Daoy (cell line): Measurements from ENCODE around the gene HACD3. TPM values are rescaled to one million over a fixed set of nuclear protein-coding genes. Genes with fewer than 3 reads are reported as not detected.

ENCODE experiments used
- DNase-seq: peaks from one replicate; pipeline ENCODE4 v3.0.0-alpha.2; 2015; ENCODE audit warnings: low read depth
- total RNA-seq: library from RNA; depleted of rRNA; stranded (reverse); fragments of >200 nt; shearing (Covaris generic); gene quantifications from 2 replicates; pipeline ENCODE4 v1.2.3, GENCODE V29; 2014; rRNA removed

Gene HACD3, protein sequence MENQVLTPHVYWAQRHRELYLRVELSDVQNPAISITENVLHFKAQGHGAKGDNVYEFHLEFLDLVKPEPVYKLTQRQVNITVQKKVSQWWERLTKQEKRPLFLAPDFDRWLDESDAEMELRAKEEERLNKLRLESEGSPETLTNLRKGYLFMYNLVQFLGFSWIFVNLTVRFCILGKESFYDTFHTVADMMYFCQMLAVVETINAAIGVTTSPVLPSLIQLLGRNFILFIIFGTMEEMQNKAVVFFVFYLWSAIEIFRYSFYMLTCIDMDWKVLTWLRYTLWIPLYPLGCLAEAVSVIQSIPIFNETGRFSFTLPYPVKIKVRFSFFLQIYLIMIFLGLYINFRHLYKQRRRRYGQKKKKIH
- 105 and 109 TPM in 2 replicates for total RNA-seq

DNA sequence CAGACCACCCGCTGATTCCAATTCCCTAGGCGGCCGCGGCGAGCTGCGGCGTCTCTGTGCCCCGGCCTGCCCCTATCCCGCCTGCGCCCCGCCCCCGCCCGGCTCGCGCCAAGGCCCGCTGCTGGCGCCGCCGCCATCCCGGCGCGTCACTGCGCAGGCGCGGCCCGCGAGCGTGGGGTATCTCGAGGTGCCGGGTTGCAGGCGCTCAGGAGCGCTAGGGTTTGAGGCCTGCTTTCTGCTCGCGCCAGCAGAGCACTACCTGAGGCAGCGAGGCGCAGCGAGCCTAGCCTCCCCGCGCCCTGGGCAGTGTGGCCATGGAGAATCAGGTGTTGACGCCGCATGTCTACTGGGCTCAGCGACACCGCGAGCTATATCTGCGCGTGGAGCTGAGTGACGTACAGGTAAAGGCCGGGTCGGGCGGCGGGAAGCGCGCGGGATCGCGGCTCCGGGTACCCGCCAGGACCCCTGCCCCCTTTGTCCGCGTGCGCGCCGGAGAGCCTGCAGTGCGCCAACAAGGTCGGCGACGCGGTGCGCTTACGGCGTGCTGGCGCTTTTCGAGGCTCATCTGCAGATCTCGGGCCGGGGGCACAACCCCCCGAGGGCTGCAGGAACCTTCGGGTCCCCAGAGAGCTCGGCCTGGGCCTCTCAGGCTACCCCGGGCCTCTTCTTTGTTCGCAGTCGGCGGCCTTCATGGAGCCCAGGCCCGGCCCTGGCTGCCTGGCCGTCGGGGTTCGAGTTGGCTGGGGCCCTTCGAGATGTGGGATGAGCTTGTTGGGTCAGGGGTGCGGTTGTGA, at the start of gene HACD3:
TSS of gene HACD3 (plus strand) at position 146 of the 794 bp plus-strand sequence. CDS start at position 315, 169 bp downstream.
- peak; percentile 94 for DNase-seq

DNA sequence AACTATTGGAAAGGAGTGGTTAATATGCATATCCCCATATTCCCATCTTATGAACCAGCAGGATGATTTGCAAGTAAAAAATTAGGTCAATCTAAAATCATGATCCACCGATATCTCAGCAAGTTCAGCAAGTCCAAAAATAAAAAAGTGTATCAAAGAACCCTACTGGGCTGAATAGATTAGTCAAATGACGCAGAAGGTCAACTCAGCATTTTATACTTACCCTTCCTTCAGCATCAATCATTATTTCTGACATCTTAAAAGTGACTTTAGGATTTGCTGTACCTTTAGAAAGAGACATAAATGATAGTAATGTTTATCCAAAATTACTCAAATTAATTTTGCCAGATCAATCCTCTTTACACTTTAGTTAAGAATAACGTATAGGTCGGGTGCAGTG, 45.4 kb upstream of the HACD3 start:
- DNase-seq = no peak

DNA sequence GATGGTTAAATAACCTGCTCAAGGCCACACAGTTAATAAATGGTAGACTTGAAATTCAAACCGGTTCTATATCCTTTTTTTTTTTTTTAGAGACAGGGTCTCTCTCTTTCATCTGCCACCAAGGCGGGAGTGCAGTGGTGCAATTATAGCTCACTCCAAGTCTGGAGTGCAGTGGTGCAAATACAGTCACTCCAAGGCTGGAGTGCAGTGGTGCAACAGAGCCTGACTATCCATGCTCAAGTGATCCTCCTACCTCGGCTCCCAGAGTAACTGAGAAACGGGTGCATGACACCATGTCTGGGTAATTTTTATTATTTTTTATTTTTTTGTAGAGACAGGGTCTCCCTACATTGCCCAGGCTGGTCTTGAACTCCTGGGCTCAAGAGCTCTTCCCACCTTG, 36.2 kb upstream of the HACD3 start:
- DNase-seq = no peak

DNA sequence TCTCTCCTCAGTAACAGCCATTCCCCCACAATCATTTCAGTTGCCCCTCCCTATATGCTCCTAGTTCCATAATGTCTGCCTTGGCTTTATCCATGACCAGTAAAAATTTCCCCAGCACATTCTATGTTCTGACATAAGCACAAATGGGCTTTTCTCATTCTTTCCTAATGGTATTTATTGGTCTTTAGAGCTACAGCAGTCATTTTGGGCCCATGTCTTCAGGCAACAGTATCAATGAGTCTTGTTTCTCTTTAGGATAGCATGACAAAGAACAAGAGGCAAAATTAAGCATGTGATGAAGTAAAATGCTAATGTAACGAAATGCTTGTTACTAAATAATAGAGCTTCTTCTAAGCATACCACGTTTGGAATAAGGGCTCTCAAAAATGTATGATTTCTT, 20.9 kb upstream of the HACD3 start:
- DNase-seq = no peak

DNA sequence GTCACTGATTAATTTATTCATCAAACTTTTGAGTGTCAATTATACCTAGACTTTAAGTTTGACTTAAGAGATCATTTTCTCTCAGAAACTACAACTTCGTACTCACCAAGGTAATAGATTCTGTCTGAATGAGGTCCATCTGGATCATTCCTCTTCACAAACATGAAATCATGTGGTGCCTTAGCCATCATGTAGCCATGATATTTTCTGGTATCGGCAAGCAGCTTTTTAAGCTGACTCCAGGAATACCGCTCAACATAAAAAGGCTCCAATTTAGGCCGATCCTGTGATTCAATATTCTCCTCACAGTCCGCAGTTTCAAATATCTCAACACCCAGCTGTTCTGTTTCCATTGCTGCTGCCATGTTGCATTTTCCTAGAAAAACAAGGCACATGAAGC, 18.1 kb upstream of the HACD3 start:
- no peak for DNase-seq

DNA sequence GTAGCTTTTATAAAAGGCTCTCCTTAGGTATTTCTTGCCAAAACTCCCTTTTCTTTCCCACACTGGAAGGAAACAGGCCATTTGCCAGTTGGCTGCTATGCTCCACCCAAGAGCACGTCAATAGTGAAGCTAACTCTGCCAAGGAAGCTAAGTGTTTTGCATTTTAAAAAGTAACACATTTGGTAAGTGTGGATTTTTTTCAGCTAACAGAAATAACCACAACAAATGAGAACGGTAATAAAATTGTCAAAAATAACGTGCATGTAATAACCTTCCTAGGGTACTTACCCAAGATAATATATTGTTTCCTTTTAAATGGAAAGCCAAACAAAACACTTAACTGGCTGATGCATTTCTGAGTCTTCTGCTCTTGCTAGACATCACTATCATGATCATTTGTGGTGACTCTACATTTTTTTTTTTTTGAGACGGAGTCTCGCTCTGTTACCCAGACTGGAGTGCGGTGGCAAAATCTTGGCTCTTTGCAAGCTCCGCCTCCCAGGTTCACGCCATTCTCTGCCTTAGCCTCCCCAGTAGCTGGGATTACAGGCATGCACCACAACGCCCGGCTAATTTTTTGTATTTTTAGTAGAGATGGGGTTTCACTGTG, 17.4 kb upstream of the HACD3 start:
- DNase-seq = no peak

DNA sequence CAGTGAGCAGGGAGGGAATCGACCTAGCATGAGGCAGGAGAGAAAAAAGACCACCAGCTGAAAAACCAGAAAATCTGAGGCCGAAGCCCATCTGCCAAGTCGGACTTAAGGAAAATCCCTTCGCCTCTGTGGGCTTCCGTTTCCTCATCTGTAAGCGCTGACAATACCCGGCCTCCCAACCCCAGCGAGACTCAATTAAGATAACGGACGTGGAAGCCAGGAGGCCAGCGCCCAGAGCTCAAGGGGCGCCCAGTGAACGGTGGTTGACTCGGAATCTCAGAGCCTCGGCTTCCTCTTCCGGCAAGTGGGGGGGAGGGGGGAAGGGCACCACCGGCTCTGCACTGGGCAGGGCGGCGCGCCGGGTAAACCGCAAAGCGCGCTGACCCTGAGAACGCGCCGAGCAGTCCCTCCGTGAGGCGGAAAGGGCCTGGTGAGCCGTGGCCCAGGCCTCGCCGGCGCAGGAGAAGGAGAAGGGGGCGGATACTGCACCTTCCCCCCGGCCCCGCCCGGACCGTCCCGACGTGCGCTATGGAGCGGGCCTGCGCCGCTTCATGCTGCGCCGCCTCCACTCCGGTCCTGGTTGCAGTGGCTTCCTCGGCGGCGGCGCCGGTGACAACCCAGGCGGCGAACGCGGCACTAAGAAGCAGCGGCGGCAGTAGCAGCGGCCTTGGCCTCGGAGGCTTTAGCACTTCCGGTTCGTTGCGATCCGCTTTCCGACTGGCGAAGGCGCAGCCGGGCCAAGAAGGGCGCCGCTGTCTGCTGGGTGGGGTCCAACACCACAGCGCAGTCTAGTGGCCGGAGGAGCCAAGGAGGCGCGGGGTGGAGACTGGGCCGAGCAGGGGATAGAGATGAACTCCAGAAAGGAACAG, 13.0 kb upstream of the HACD3 start, which contains the start of gene DPP8:
TSS of gene DPP8 (minus strand) at position 693 of the 869 bp plus-strand sequence. CDS start 5,136 bp downstream, outside the sequence.
- peak; percentile 95 for DNase-seq

DNA sequence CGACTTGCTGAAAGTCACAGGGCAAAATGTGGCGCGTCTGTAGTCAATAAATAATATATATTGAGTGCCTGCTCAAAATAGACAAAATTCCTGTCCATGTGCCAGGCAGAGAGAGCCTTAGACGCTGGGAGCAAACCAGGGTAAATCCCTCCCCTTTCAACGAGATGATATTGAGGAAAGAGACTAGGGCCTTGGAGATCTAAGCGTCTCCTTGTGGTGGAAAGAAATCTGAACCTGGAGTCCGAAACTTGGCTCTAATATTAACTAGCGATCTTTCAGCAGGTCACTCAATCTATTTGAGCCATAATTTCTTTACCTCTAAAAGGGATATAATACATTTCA, 12.4 kb upstream of the HACD3 start:
- DNase-seq = no peak

DNA sequence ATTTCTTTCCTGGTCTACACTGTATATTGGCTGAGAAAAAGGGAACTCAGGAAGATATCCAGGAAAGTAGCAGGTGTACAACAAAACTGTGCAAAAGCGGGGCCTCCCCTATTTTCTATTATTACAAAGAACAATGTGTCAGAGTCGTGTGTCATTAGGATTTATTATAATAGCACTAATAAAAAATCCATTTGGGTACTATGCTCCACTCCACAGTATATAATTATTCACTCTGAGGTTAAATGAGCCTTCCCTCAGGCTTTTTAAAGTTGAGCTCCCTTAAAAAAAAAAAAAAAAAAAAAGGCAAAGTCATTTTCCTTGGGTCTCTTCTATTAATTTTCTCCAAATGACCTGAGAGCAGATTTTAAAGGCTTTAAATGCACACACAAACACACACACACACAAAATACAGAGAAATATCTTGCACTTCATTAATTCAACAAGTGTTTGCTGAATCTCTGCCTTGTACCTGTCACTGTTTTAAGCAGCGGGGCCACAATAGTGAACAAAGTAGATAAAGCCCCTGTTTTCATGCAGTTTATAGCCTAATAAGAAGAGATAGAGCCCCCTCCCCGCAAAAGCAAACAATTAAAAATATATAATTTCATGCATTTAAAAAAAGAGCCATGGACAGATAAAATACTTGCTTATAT, 11.5 kb upstream of the HACD3 start:
- no peak for DNase-seq

DNA sequence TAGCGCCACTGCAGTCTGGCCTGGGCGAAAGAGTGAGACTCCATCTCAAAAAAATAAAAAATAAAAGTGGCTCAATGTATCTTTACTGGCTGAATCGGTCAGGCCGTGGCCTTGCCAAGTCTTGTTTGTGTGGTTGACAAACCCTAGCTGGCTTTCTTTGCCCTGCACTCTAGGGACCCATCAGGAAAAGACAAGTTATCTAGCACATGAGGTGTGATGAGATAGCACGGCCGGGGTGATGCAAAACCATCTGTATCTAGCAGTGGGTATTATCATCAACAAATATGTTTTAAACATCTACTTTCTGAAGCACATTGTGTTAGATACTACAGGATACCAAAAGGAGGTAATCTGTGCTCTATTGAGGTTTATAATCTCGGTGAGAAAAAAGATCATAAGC, 8.9 kb upstream of the HACD3 start:
- no peak for DNase-seq

DNA sequence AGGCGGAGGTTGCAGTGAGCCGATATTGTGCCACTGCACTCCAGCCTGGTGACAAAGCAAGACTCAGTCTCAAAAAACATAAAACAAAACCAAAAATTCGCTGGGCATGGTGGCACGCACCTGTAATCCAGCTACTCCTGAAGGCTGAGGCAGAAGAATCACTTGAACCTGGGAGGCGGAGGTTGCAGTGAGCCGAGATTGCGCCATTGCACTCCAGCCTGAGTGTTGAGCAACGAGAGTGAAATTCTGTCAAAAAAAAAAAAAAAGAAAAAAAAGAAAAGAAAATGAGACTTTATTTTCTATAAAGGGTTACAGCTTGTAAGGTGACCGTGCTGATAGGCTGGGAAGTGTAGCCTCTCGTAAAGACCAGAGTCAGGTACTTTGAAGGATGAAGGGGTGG, 6.0 kb upstream of the HACD3 start:
- no peak for DNase-seq

DNA sequence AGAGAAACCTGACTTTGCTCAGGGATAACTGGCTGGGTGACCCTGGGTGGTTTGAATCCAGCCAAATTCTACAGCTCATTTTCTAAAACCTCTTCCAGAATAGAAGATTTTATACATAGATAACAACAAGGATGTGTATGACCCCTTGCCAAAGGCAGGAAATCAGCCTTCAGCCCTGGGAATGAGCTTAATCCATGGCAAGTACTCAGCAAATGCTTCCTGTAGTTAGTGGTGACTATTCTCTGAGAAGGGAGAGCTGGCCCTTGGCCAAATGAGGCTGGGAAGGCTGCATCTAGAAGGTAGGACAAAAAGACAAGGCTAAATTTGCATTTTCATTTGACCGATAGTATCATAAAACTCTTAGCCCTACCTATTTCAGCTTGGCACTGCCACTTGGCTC, 4.6 kb upstream of the HACD3 start:
- peak; percentile 58 for DNase-seq

DNA sequence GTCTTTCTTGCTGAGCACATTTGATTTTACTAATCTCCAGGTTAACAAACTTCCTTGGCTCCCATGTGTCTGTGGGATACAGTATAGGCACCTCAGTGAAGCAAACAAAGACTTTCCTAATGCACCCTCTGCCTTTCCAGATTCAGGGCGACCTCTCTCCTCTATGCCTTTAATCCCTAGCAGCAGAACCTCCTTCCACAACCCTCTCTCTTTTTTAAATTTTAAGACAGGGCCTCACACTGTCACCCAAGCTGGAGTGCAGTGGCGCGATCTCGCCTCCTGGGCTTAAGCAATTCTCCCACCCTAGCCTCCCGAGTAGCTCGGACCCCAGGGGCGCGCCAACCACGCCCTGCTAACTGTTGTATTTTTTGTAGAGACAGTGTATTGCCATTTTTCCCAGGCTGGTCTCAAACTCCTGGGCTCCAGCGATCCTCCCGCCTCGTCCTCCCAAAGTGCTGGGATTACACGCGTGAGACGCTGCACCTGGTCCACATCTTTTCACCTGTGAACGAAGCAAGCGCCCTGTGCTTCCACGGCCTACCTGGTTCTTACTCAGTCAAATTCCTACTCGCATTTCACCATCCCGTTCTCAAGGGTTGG, 1.7 kb upstream of the HACD3 start:
- DNase-seq = no peak

DNA sequence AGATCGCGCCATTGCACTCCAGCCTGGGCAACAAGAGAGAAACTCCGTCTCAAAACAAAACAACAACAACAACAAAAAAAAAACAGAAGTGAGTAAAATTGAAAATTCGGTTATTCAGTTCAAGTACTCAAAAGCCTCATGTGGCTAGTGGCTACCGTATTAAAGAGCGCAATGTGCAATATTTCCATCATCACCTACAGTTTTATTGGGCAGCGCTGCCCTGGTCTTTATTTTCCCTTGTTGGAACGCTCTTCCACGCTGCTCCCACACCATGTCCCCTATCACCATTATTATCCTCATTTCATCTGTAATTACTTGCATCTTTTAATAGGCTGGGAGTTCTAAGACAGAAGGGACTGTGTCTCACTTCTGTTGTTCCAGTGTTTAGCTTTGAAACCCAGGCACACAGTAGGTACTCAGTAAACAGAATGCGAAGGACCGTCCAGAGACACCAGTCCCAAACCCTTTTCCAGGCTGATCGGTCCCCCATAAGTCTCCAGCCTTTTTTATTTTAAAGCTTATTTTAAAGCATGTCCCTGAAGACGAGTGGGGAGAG, 423 bp upstream of the HACD3 start:
- no peak for DNase-seq

DNA sequence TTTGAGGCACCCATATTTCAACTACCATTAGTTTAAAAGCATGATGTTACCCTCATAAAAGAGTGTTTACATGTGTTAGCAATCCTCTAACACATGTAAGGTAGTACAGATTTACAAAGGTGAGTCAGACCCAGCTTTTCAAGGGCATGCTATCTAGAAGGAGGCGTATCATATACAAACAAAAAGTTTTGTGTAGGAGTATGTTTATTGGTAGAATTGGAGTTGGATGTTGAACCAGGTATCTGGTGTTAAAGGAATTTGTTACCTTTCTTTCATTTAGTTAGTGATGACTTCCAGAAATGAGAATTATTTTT, 2.4 kb downstream of the HACD3 start:
- peak; percentile 19 for DNase-seq

DNA sequence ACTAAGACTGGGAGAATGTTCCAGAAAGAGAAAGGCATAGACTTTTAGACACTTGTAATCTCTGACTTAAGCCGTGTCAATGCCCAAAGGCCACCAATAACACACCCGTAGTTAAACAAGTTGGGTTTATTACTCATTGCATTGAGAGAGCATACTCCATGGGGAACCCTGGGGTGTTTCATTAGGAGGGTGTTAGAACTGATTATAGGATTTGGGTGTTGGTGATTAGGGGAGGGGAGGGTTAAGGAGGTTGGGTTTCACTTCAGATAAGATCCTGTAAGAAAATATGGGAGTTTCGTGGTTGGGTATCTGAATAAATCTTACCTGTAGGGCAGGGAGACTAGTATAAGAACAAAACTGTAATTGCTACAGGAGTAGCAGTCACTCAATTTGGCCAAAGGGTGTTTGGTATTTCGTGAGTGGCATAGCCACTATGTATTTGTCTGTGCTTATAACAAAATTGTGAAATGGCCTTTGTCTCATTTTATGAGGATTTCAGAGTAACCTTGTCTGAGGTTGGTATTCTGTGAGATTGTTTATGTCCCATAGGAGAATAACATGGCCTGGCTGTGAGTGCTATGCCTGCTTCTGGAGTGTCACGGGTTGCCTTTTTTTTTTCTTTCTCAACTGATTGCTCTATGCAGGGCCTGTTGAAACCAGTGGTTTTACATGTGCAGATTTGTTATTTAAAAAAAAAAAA, 2.9 kb downstream of the HACD3 start:
- no peak for DNase-seq

DNA sequence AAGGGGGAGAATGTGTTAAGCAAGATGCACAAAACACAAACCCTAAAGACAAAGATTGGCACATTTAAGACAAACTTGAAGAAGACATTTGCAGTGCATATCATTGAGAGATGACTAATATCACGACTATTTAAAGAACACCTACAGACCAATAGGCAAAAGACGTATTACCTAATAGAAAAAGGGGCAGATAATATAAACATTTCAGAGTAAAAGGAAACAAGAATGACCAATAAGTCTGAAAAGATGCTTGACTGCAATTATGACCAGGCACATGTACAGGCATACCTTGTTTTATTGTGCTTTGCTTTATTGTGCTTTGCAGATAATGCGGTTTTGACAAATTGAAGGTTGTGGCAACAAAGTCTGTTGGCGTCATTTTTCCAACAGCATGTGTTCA, 4.9 kb downstream of the HACD3 start:
- DNase-seq = no peak

DNA sequence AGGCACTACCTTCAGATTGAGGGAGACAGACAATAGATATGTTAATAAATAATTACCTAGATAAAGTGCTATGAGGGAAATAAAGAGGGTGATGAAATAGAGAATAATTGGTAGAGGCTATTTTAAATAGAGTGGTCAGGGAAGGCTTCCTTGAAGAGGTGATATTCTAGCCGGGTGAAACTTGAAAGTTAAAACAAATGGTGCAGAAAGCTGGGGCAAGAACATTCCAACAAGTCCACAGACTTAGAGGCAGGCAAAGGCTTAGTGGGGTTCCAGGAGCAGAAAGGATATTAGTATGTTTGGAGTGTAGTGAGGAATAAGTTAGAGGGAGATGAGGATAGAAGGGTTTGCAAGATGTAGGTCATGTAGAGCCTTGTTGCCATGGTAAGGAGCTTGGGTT, 10.1 kb downstream of the HACD3 start:
- no peak for DNase-seq

DNA sequence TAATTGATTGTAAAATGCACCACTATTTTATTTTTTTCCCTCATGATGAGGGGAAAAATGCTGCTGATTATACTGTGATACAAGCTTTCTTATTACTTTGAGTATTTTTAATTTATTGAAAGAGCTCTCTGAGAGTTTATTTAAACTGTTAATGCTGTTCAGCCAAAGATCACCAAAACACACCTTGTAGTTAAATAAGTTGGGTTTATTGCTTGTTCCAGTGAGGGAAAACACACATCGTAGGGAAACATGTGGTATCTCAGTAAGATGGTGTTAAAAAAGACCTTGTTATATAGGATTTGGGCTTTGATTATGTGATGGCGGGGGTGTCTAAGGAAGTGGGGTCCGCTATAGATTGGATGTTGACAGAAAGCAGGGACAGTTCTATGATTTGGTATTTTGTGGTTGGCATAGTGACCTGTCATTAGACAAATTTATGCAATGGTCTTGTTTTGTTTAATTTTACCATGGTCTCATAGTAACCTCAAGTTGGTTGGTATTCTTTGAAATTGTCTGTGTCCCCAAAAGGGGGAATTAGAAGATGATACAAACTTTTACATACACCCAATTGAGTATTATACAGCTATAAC, 11.1 kb downstream of the HACD3 start:
- no peak for DNase-seq

DNA sequence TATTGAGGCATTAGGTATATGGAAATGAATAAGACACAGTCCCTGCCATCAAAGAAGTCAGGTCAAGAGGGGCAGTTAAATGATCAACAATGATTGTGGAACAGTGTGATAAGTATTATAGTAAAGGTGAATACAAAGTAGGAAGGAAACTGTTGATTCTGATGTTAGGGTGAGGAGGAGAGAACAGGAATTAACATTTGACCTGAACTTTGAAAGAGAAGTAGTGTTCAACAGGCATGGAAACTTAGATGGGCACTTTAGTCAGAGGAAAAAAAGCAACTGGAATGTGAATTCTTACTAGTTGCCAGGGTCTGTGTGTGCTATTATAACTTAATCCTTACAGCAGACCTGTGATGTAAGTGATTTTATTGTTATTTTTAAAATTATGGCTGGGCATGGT, 17.6 kb downstream of the HACD3 start:
- DNase-seq = no peak
